Measurements from ENCODE around the gene ACACA.

DNA sequence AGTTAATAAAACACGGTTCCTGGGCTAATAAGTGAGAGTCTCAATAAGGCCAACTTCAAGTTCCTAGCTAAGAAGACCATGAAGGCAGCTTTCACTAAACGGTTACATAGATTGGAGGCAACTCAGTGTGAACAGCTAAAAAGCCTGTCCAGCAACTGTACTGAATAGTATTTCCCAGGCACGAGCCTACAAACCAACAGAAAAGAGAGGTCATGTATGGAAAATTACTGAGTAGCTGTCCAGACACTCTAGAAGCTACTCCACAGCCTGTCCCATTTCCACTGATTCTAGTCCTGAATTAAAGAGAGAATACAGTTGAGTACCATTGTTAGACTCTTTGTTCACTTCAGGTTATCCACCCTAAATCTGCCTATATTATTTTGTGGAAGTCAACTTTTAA, 67.3 kb downstream of the ACACA start:
- TF ChIP-seq EZH2 (IDR thresholded peaks at IDR 0.05; ENCODE audit: borderline replicate concordance, insufficient read depth, low read depth, low read length, poor library complexity, severe bottlenecking) (no peak), CTCF (IDR thresholded peaks at IDR 0.05) (no peak)

Measured in B cell (primary cell).